ENCODE results near the gene ZFP91. TPM values are rescaled to one million over a fixed set of nuclear protein-coding genes. Genes with fewer than 3 reads are reported as not detected.

The ZFP91 gene
- polyA plus RNA-seq, 1 donor from 2014 or later, result 32.7 TPM

GRCh38 chr11:58636587-58636986 lies 57.7 kb downstream of the ZFP91 start:
- Histone ChIP-seq H3F3A (ENCODE audit: insufficient read depth, low read length, poor library complexity, severe bottlenecking) (no peaks in the 10 kb centered on the region), H4K20me1 (ENCODE audit: insufficient read depth) (no peaks in the 10 kb centered on the region), H2AFZ (ENCODE audit: low read depth, low read length) (no peak overlapping the region), H3K27me3 (ENCODE audit: insufficient read depth, low read depth, low read length) (no peaks in the 10 kb centered on the region), H3K4me2 (ENCODE audit: low read length) (no peak overlapping the region), H3K9ac (ENCODE audit: low read length) (no peak overlapping the region), H3K79me2 (replicated peaks; ENCODE audit: insufficient read depth, low read length) (no peaks in the 10 kb centered on the region), H3K4me3 (ENCODE audit: low read length) (no peak overlapping the region), H3K9me2 (ENCODE audit: insufficient read depth, low read length) (no peaks in the 10 kb centered on the region), H3K9me3 (ENCODE audit: low read length) (no peaks in the 10 kb centered on the region), H3K36me3 (ENCODE audit: insufficient read depth, low read length) (no peaks in the 10 kb centered on the region), H3K27ac (ENCODE audit: low read length) (no peak overlapping the region)
- no peak for TF ChIP-seq MXI1 (conservative IDR thresholded peaks at IDR 0.05; ENCODE audit: poor library complexity, severe bottlenecking)
- TF ChIP-seq EP300 (conservative IDR thresholded peaks at IDR 0.05; ENCODE audit: poor library complexity, severe bottlenecking), result no peak
- TF ChIP-seq TAF1 (IDR thresholded peaks at IDR 0.05; ENCODE audit: low read depth), result no peak
- TF ChIP-seq REST (IDR thresholded peaks at IDR 0.05; ENCODE audit: borderline replicate concordance), result no peak
- no peak for TF ChIP-seq SMC3 (conservative IDR thresholded peaks at IDR 0.05; ENCODE audit: poor library complexity)
- no peak for TF ChIP-seq EZH2 (IDR thresholded peaks at IDR 0.05; ENCODE audit: borderline replicate concordance, insufficient read depth, low read length, poor library complexity, severe bottlenecking)
- no peak for TF ChIP-seq CTCF (IDR thresholded peaks at IDR 0.05; ENCODE audit: poor library complexity, severe bottlenecking)

GRCh38 chr11:58637371-58637770 lies 58.5 kb downstream of the ZFP91 start:
- H3K79me2 ChIP-seq (replicated peaks; ENCODE audit: insufficient read depth, low read length), result no peaks in the 10 kb centered on the region
- H3F3A ChIP-seq (ENCODE audit: insufficient read depth, low read length, poor library complexity, severe bottlenecking), result no peaks in the 10 kb centered on the region
- H3K9me3 ChIP-seq (ENCODE audit: low read length), result no peaks in the 10 kb centered on the region
- H3K36me3 ChIP-seq (ENCODE audit: insufficient read depth, low read length), result no peaks in the 10 kb centered on the region
- H3K4me3 ChIP-seq (ENCODE audit: low read length), result no peak overlapping the region
- no peak overlapping the region for H3K4me2 ChIP-seq (ENCODE audit: low read length)
- no peaks in the 10 kb centered on the region for H3K27me3 ChIP-seq (ENCODE audit: insufficient read depth, low read depth, low read length)
- TF ChIP-seq EP300 (conservative IDR thresholded peaks at IDR 0.05; ENCODE audit: poor library complexity, severe bottlenecking) (no peak), SMC3 (conservative IDR thresholded peaks at IDR 0.05; ENCODE audit: poor library complexity) (no peak), TAF1 (IDR thresholded peaks at IDR 0.05; ENCODE audit: low read depth) (no peak), POLR2AphosphoS5 (IDR thresholded peaks at IDR 0.05) (no peak), MXI1 (conservative IDR thresholded peaks at IDR 0.05; ENCODE audit: poor library complexity, severe bottlenecking) (no peak), REST (IDR thresholded peaks at IDR 0.05; ENCODE audit: borderline replicate concordance) (no peak), CTCF (IDR thresholded peaks at IDR 0.05; ENCODE audit: poor library complexity, severe bottlenecking) (no peak), RAD21 (conservative IDR thresholded peaks at IDR 0.05) (no peak), EZH2 (IDR thresholded peaks at IDR 0.05; ENCODE audit: borderline replicate concordance, insufficient read depth, low read length, poor library complexity, severe bottlenecking) (no peak)
- no peak overlapping the region for H2AFZ ChIP-seq (ENCODE audit: low read depth, low read length)
- no peaks in the 10 kb centered on the region for H4K20me1 ChIP-seq (ENCODE audit: insufficient read depth)
- no peak overlapping the region for H3K27ac ChIP-seq (ENCODE audit: low read length)
- no peaks in the 10 kb centered on the region for H3K9me2 ChIP-seq (ENCODE audit: insufficient read depth, low read length)
- H3K9ac ChIP-seq (ENCODE audit: low read length), result no peak overlapping the region

All from neural cell (in vitro differentiated cells).